CD1c-positive myeloid dendritic cell (primary cell): ENCODE results near the gene ANKUB1.
"Not testable (repeated sequence)": the region's sequence is repeated elsewhere in the genome, so short reads cannot be mapped to it uniquely, and the experiment has no call there.

Experiments used
- DNase-seq: peaks from one replicate; pipeline ENCODE4 v3.0.0-alpha.2; 2016; ENCODE audit errors: extremely low spot score

ANKUB1 gene

GRCh38 chr3:149792452-149793270, at the start of gene ANKUB1:
TSS of gene ANKUB1 (minus strand) at chr3:149792554. CDS start at chr3:149792366, 188 bp downstream.
- DNase-seq: no peak

- no peak for DNase-seq
These were observed 47.5 kb upstream of the ANKUB1 start for GRCh38 chr3:149839896-149840295.

- DNase-seq: not testable (repeated sequence)
These were observed 47.1 kb upstream of the ANKUB1 start for GRCh38 chr3:149839469-149839868.

- DNase-seq: not testable (repeated sequence)
These were observed 46.1 kb upstream of the ANKUB1 start for GRCh38 chr3:149838491-149838890.

- no peak for DNase-seq
These were observed 40.9 kb upstream of the ANKUB1 start for GRCh38 chr3:149833241-149833640.

- no peak for DNase-seq
These were observed 39.7 kb upstream of the ANKUB1 start for GRCh38 chr3:149832086-149832485.

GRCh38 chr3:149831321-149831720, 39.0 kb upstream of the ANKUB1 start:
- no peak for DNase-seq

- no peak for DNase-seq
These were observed 38.5 kb upstream of the ANKUB1 start for GRCh38 chr3:149830902-149831301.

GRCh38 chr3:149829631-149830030, 37.3 kb upstream of the ANKUB1 start:
- DNase-seq: peak; percentile 56

- no peak for DNase-seq
These were observed 36.0 kb upstream of the ANKUB1 start for GRCh38 chr3:149828390-149828789.

GRCh38 chr3:149826636-149827035, 34.3 kb upstream of the ANKUB1 start:
- DNase-seq: no peak

GRCh38 chr3:149820183-149820582, 27.8 kb upstream of the ANKUB1 start:
- no peak for DNase-seq

GRCh38 chr3:149819432-149819831, 27.1 kb upstream of the ANKUB1 start:
- DNase-seq: no peak

- peak; percentile 93 for DNase-seq
These were observed 24.6 kb upstream of the ANKUB1 start for GRCh38 chr3:149816986-149817385.

- peak; percentile 48 for DNase-seq
These were observed 24.0 kb upstream of the ANKUB1 start for GRCh38 chr3:149816311-149816710.

- no peak for DNase-seq
These were observed 23.4 kb upstream of the ANKUB1 start for GRCh38 chr3:149815728-149816127.

- peak; percentile 92 for DNase-seq
These were observed 23.0 kb upstream of the ANKUB1 start for GRCh38 chr3:149815321-149815720.

- DNase-seq: peak; percentile 77
These were observed 21.3 kb upstream of the ANKUB1 start for GRCh38 chr3:149813367-149814281.

GRCh38 chr3:149812606-149813366, 20.4 kb upstream of the ANKUB1 start, which contains the start of gene RNF13:
TSS of gene RNF13 (plus strand) at chr3:149813215. CDS start at chr3:149846027, 32,812 bp downstream.
- peak; percentile 99 for DNase-seq

- DNase-seq: no peak
These were observed 19.8 kb upstream of the ANKUB1 start for GRCh38 chr3:149812165-149812605.

GRCh38 chr3:149810846-149811245, 18.5 kb upstream of the ANKUB1 start:
- DNase-seq: no peak

GRCh38 chr3:149809699-149810098, 17.3 kb upstream of the ANKUB1 start:
- DNase-seq: peak; percentile 75
